B cell (primary cell): ENCODE results near the gene ALOX15B. TPM values are rescaled to one million over a fixed set of nuclear protein-coding genes. Genes with fewer than 3 reads are reported as not detected.

Source experiments
- ATAC-seq: fragments of 200-7000 bp; cut with Tn5 transposase; one replicate; pipeline ENCODE4 v1.10.0; 2021; ENCODE audit warnings: low read depth, mild to moderate bottlenecking, moderate number of reproducible peaks, moderate library complexity
- CTCF ChIA-PET: fragments of 350-600 bp; sonication (Branson Sonifier 250); formaldehyde crosslinking; loops from one replicate; lab custom pipeline; 2021; ENCODE audit warnings: antibody characterized with exemption, inconsistent platforms; lab: Charles Lee
- POLR2A ChIA-PET: fragments of 350-600 bp; sonication (Branson Sonifier 250); formaldehyde crosslinking; loops from one replicate; lab custom pipeline; 2021; ENCODE audit warnings: antibody characterized with exemption; lab: Charles Lee
- DNase-seq: peaks from one replicate; pipeline ENCODE4 v3.0.0; 2013
- H2AFZ ChIP-seq: 2 replicates; pipeline ENCODE4 v1.6.1; 2012; ENCODE audit warnings: mild to moderate bottlenecking, low read depth, low read length; ENCODE audit not compliant: insufficient read depth, poor library complexity, severe bottlenecking
- H3K27ac ChIP-seq, 2 donors: 1 replicate in 1 of 2; 2 replicates in 1 of 2; pipeline ENCODE4 v1.5.1; 2012 to 2013; ENCODE audit warnings: low read length in 2 of 2, mild to moderate bottlenecking in 2 of 2, moderate library complexity in 1 of 2
- H3K27me3 ChIP-seq, 4 experiments: fragments of 200-600 bp in 1 of 4; sonication (generic) in 1 of 4; replicated peaks in 1 of 4; 1 replicate in 2 of 4; 2 replicates in 2 of 4; pipeline versions ENCODE4 v1.6.1 to v1.7.0; 2013 to 2016; ENCODE audit warnings: low read length in 3 of 4, mild to moderate bottlenecking in 2 of 4, mixed read lengths in 1 of 4, moderate library complexity in 1 of 4; ENCODE audit not compliant: insufficient read depth in 4 of 4, control insufficient read depth in 3 of 4; ENCODE audit errors: control extremely low read depth in 1 of 4
- H3K36me3 ChIP-seq, 2 experiments: replicated peaks in 1 of 2; 1 replicate in 1 of 2; 2 replicates in 1 of 2; pipeline versions ENCODE4 v1.6.1 to v1.7.1; 2013; ENCODE audit warnings: low read length in 1 of 2; ENCODE audit not compliant: insufficient read depth in 2 of 2, control insufficient read depth in 1 of 2; ENCODE audit errors: control extremely low read depth in 1 of 2, extremely low read depth in 1 of 2
- H3K4me1 ChIP-seq, 2 donors: fragments of 200-600 bp in 1 of 2; sonication (generic) in 1 of 2; 1 replicate in 1 of 2; 2 replicates in 1 of 2; pipeline versions ENCODE4 v1.5.1 to v1.6.1; 2013 to 2017; ENCODE audit warnings: low read length in 2 of 2; ENCODE audit not compliant: control insufficient read depth in 2 of 2, insufficient read depth in 2 of 2
- H3K4me2 ChIP-seq: replicated peaks from 2 replicates; pipeline ENCODE3; 2012; ENCODE audit warnings: mild to moderate bottlenecking, low read depth, low read length; ENCODE audit not compliant: poor library complexity, severe bottlenecking
- H3K4me3 ChIP-seq, 5 experiments: fragments of 200-600 bp in 1 of 5; sonication (generic) in 1 of 5; 1 replicate in 3 of 5; 2 replicates in 2 of 5; pipeline versions ENCODE4 v1.5.1 to v1.7.0; 2011 to 2016; ENCODE audit warnings: low read length in 4 of 5, mild to moderate bottlenecking in 4 of 5, low read depth in 2 of 5, control low read depth in 1 of 5, moderate library complexity in 1 of 5; ENCODE audit not compliant: insufficient read depth in 1 of 5; ENCODE audit errors: control extremely low read depth in 1 of 5, extremely low read depth in 1 of 5
- H3K79me2 ChIP-seq: fragments of 200-600 bp; sonication (generic); one replicate; pipeline ENCODE4 v1.6.0; 2016; ENCODE audit warnings: low read length; ENCODE audit not compliant: control insufficient read depth, insufficient read depth
- H3K9ac ChIP-seq: fragments of 200-600 bp; sonication (generic); 2 replicates; pipeline ENCODE4 v1.6.1; 2017; ENCODE audit warnings: mild to moderate bottlenecking, low read length, moderate library complexity
- H3K9me3 ChIP-seq, 3 donors: one replicate each; pipeline versions ENCODE4 v1.6.1 to v1.7.1; 2013; ENCODE audit warnings: low read length in 2 of 3; ENCODE audit not compliant: control insufficient read depth in 2 of 3, insufficient read depth in 1 of 3; ENCODE audit errors: control extremely low read depth in 1 of 3
- H4K20me1 ChIP-seq: 2 replicates; pipeline ENCODE4 v1.6.0; 2012; ENCODE audit warnings: mild to moderate bottlenecking, low read length; ENCODE audit not compliant: insufficient read depth, control insufficient read depth, poor library complexity, severe bottlenecking
- H3K27ac Mint-ChIP-seq: one replicate; pipeline ENCODE4 v1.8.0; 2021; ENCODE audit warnings: mixed read lengths
- H3K27me3 Mint-ChIP-seq: one replicate; pipeline ENCODE4 v1.8.0; 2021; ENCODE audit warnings: mixed read lengths
- H3K4me1 Mint-ChIP-seq: one replicate; pipeline ENCODE4 v1.8.0; 2021; ENCODE audit warnings: mixed read lengths
- H3K4me3 Mint-ChIP-seq: one replicate; pipeline ENCODE4 v1.8.0; 2021; ENCODE audit warnings: mixed read lengths
- H3K9me3 Mint-ChIP-seq: one replicate; pipeline ENCODE4 v1.8.0; 2022; ENCODE audit warnings: mixed read lengths; ENCODE audit not compliant: insufficient read depth
- CTCF ChIP-seq: fragments of 200-600 bp; IDR thresholded peaks from one replicate; pipeline ENCODE4 v1.8.0; 2022; ENCODE audit warnings: antibody characterized with exemption, mild to moderate bottlenecking
- EZH2 ChIP-seq: IDR thresholded peaks from 2 replicates; pipeline ENCODE4 v1.6.1; 2012; ENCODE audit warnings: borderline replicate concordance, low read depth, mild to moderate bottlenecking, moderate library complexity, low read length; ENCODE audit not compliant: insufficient read depth, poor library complexity, severe bottlenecking
- WGBS: methylation state at CpG from one replicate; pipeline ENCODE4 v1.1.5; 2013; ENCODE audit warnings: missing lambda C conversion rate; ENCODE audit not compliant: insufficient coverage; 5-methylcytosine and 5-hydroxymethylcytosine counted together
- intact Hi-C: fragments of 100-400 bp; cut with micrococcal nuclease; formaldehyde crosslinking; loops from one replicate; pipeline ENCODE4 v1.10.0; 2022
- polyA plus RNA-seq: library from polyadenylated mRNA; depleted of rRNA; stranded (reverse); fragments of >200 nt; gene quantifications from 2 replicates; pipeline ENCODE4 v1.2.3, GENCODE V29; 2012
- total RNA-seq, 2 donors: library from RNA; stranded (reverse); fragments of 120-200 nt in 1 of 2; gene quantifications; 1 replicate in 1 of 2; 2 replicates in 1 of 2; pipeline versions ENCODE4 v1.2.3 to v1.2.4, GENCODE V29; 2013 to 2022

The ALOX15B gene
- total and polyA plus RNA-seq, 2 donors (not counting 1 experiment from before 2014, with no cell fraction given): 0.03 TPM; not detected in 1

DNA sequence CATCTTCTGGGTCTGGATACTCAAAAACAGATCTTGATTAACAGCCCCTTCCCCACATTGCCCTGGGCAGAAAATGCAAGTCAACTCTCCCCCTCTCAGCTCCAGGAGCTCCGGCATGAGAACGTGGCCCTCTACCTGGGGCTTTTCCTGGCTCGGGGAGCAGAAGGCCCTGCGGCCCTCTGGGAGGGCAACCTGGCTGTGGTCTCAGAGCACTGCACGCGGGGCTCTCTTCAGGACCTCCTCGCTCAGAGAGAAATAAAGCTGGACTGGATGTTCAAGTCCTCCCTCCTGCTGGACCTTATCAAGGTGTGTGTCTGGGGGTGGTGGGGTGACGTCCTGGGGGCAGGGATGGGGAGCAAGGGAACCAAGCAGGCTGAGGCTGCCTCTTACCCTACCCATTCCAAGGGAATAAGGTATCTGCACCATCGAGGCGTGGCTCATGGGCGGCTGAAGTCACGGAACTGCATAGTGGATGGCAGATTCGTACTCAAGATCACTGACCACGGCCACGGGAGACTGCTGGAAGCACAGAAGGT is 26.7 kb upstream of the ALOX15B start:
- H3K27me3 Mint-ChIP-seq: peaks cover 43% of the 10 kb centered on the region

More for the DNA sequence above, 26.7 kb upstream of the ALOX15B start:
- CTCF ChIA-PET: interaction anchor here (1.6 kb wide), 1 partner anchor 24 kb away, joined by 4 read pairs; no protein-coding TSS in a partner anchor
- H3K4me1 Mint-ChIP-seq: peaks cover 25% of the 10 kb centered on the region
- H3K4me2 ChIP-seq: no peak overlapping the region
- no peaks in the 10 kb centered on the region for H3K36me3 ChIP-seq
- peaks cover 0 to 48% (median 12%) of the 10 kb centered on the region in 4 experiments for H3K27me3 ChIP-seq
- no peak for TF ChIP-seq EZH2
- TF ChIP-seq CTCF: no peak
- POLR2A ChIA-PET: no interaction called here
- peaks cover 27 to 28% of the 10 kb centered on the region in 2 donors for H3K4me1 ChIP-seq
- H3K9me3 ChIP-seq: peaks cover 0 to 5% (median 0%) of the 10 kb centered on the region in 3 donors
- no peak overlapping the region for H3K4me3 ChIP-seq
- no peaks in the 10 kb centered on the region for H3K79me2 ChIP-seq
- H4K20me1 ChIP-seq: no peaks in the 10 kb centered on the region
- intact Hi-C loops: no loop called here
- H3K27ac Mint-ChIP-seq: no peak overlapping the region
- ATAC-seq (no peak), DNase-seq (no peak)
- no peak overlapping the region for H3K27ac ChIP-seq
- H2AFZ ChIP-seq: no peak overlapping the region
- 91% methylated on average over 11 of the region's 15 CpGs for whole genome bisulfite sequencing
- no peak overlapping the region for H3K4me3 Mint-ChIP-seq
- H3K9ac ChIP-seq: no peak overlapping the region
- H3K9me3 Mint-ChIP-seq: no peaks in the 10 kb centered on the region
